Transverse colon (tissue), 4 donors: ENCODE results near the gene CAPN13. TPM values are rescaled to one million over a fixed set of nuclear protein-coding genes. Genes with fewer than 3 reads are reported as not detected.

ENCODE experiments used
- DNase-seq: peaks from one replicate; pipeline ENCODE4 v3.0.0-alpha.2; 2019
- H3K27ac ChIP-seq, 4 donors: fragments of 200-600 bp; sonication (generic); 2 replicates each; pipeline ENCODE4 v1.5.1; 2016 to 2018; ENCODE audit warnings: inconsistent platforms in 4 of 4
- H3K27me3 ChIP-seq: fragments of 200-600 bp; sonication (generic); 2 replicates; pipeline ENCODE4 v1.5.1; 2017; ENCODE audit warnings: inconsistent platforms
- H3K36me3 ChIP-seq, 4 donors: fragments of 200-600 bp; sonication (generic); 2 replicates each; pipeline ENCODE4 v1.5.1; 2017 to 2019; ENCODE audit warnings: inconsistent platforms in 4 of 4
- H3K4me1 ChIP-seq, 4 donors: fragments of 200-600 bp; sonication (generic); 2 replicates each; pipeline ENCODE4 v1.5.1; 2017 to 2020; ENCODE audit warnings: inconsistent platforms in 4 of 4
- H3K4me3 ChIP-seq, 4 donors: fragments of 200-600 bp; sonication (generic); 1 replicate in 1 of 4; 2 replicates in 3 of 4; pipeline versions ENCODE4 v1.5.1 to v1.6.1; 2017 to 2019; ENCODE audit warnings: inconsistent platforms in 4 of 4
- H3K9me3 ChIP-seq, 2 donors: fragments of 200-600 bp; sonication (generic); 2 replicates each; pipeline ENCODE4 v1.5.1; 2017 to 2019; ENCODE audit warnings: inconsistent platforms in 2 of 2
- CTCF ChIP-seq, 5 experiments: fragments of 200-600 bp in 3 of 5; fragments of 450-650 bp in 2 of 5; sonication (generic) in 3 of 5; IDR thresholded peaks; 1 replicate in 2 of 5; 2 replicates in 3 of 5; pipeline ENCODE4 v1.5.1; 2016 to 2017; ENCODE audit warnings: antibody characterized with exemption in 5 of 5, inconsistent platforms in 3 of 5, mild to moderate bottlenecking in 2 of 5, moderate library complexity in 1 of 5
- EP300 ChIP-seq: sonication (generic); formaldehyde crosslinking; IDR thresholded peaks from one replicate; pipeline ENCODE4 v1.6.1; 2017; ENCODE audit warnings: antibody characterized with exemption, low read depth
- POLR2A ChIP-seq: fragments of 450-650 bp; IDR thresholded peaks from one replicate; pipeline ENCODE4 v1.6.1; 2016; ENCODE audit warnings: antibody characterized with exemption, mild to moderate bottlenecking, moderate library complexity
- POLR2AphosphoS5 ChIP-seq, 3 donors: sonication (generic); formaldehyde crosslinking; IDR thresholded peaks; one replicate each; pipeline ENCODE4 v1.6.1; 2016; ENCODE audit warnings: antibody characterized with exemption in 3 of 3
- WGBS, 2 donors: methylation state at CpG; one replicate each; pipeline ENCODE4 v1.1.5; 2018; ENCODE audit warnings: low coverage in 1 of 2; 5-methylcytosine and 5-hydroxymethylcytosine counted together
- in situ Hi-C, 4 donors: fragments of 200-750 bp; cut with MboI; loops; one replicate each; pipeline versions ENCODE4 v1.15.0 to v1.15.1; 2017; ENCODE audit warnings: low sequenced_read_pairs in 3 of 4, low pct_ligation_motif_present in 1 of 4, low pct_unique_long_range_greater_than_20kb in 1 of 4
- intact Hi-C: fragments of 100-400 bp; cut with DNase I; formaldehyde crosslinking; loops from one replicate; pipeline ENCODE4 v1.15.1; 2023; ENCODE audit warnings: low total_unique reads
- total RNA-seq, 4 donors: library from RNA; depleted of rRNA; stranded (reverse); fragments of >200 nt; gene quantifications; one replicate each; pipeline ENCODE4 v1.1.0, GENCODE V29; 2016

CAPN13 gene
- total RNA-seq, 4 donors from 2014 or later = 24.3 to 83.3 (median 52.3) TPM

- H3K4me1 ChIP-seq = no peaks in the 10 kb centered on the region
- no peak for DNase-seq
- intact Hi-C loops (no loop called here), in situ Hi-C loops (no loop called here)
- no peaks in the 10 kb centered on the region for H3K9me3 ChIP-seq
- H3K36me3 ChIP-seq = no peaks in the 10 kb centered on the region
- no peak overlapping the region for H3K4me3 ChIP-seq
- H3K27ac ChIP-seq = no peak overlapping the region
- H3K27me3 ChIP-seq = no peaks in the 10 kb centered on the region
- TF ChIP-seq EP300 = no peak
- TF ChIP-seq POLR2A = no peak
- no peak for TF ChIP-seq POLR2AphosphoS5 (IDR thresholded peaks at IDR 0.05)
- TF ChIP-seq CTCF (IDR thresholded peaks at IDR 0.05) = no peak
- WGBS, 2 donors = 73 to 76% methylated on average over 2 to 8 of the region's 8 CpGs
These were observed 39.1 kb downstream of the CAPN13 start for GRCh38 chr2:30768036-30768686.

GRCh38 chr2:30766666-30767065 lies 40.6 kb downstream of the CAPN13 start:
- intact Hi-C loops = no loop called here
- in situ Hi-C loops = no loop called here
- no peak for DNase-seq
- Histone ChIP-seq H3K9me3 (no peaks in the 10 kb centered on the region), H3K4me3 (no peak overlapping the region), H3K4me1 (no peaks in the 10 kb centered on the region), H3K36me3 (no peaks in the 10 kb centered on the region), H3K27ac (no peak overlapping the region), H3K27me3 (no peaks in the 10 kb centered on the region)
- 70 to 80% methylated on average over 1 to 3 of the region's 3 CpGs for WGBS, 2 donors
- no peak for TF ChIP-seq EP300
- TF ChIP-seq CTCF (IDR thresholded peaks at IDR 0.05) = no peak
- TF ChIP-seq POLR2A = no peak
- TF ChIP-seq POLR2AphosphoS5 (IDR thresholded peaks at IDR 0.05) = no peak

GRCh38 chr2:30765876-30766470 lies 41.3 kb downstream of the CAPN13 start:
- Histone ChIP-seq H3K36me3 (no peaks in the 10 kb centered on the region), H3K4me3 (no peak overlapping the region), H3K9me3 (no peaks in the 10 kb centered on the region), H3K27ac (no peak overlapping the region), H3K4me1 (no peaks in the 10 kb centered on the region), H3K27me3 (no peaks in the 10 kb centered on the region)
- 78 to 100% methylated on average over 1 to 10 of the region's 12 CpGs for WGBS, 2 donors
- no peak for DNase-seq
- no peak for TF ChIP-seq POLR2A
- no peak for TF ChIP-seq POLR2AphosphoS5 (IDR thresholded peaks at IDR 0.05)
- TF ChIP-seq EP300 = no peak
- no peak for TF ChIP-seq CTCF (IDR thresholded peaks at IDR 0.05)
- in situ Hi-C loops = no loop called here
- intact Hi-C loops = no loop called here

- Histone ChIP-seq H3K36me3 (no peaks in the 10 kb centered on the region), H3K9me3 (no peaks in the 10 kb centered on the region), H3K4me3 (no peak overlapping the region), H3K27me3 (no peaks in the 10 kb centered on the region), H3K4me1 (no peaks in the 10 kb centered on the region), H3K27ac (no peak overlapping the region)
- DNase-seq = no peak
- intact Hi-C loops (no loop called here), in situ Hi-C loops (no loop called here)
- 84% methylated on average over 4 of the region's 4 CpGs; no CpG with 5 or more reads in 1 of the 2 donors for WGBS, 2 donors
- TF ChIP-seq POLR2A (no peak), CTCF (IDR thresholded peaks at IDR 0.05) (no peak), EP300 (no peak)
These were observed 42.1 kb downstream of the CAPN13 start for GRCh38 chr2:30765191-30765590.
